Kidney tubule cell (primary cell): ENCODE results near the gene KCNN4.
"Not testable (repeated sequence)": the region's sequence is repeated elsewhere in the genome, so short reads cannot be mapped to it uniquely, and the experiment has no call there.

Experiments
- DNase-seq: peaks from one replicate; pipeline ENCODE4 v3.0.0-alpha.2; 2018; ENCODE audit warnings: low spot score

The KCNN4 gene

DNA sequence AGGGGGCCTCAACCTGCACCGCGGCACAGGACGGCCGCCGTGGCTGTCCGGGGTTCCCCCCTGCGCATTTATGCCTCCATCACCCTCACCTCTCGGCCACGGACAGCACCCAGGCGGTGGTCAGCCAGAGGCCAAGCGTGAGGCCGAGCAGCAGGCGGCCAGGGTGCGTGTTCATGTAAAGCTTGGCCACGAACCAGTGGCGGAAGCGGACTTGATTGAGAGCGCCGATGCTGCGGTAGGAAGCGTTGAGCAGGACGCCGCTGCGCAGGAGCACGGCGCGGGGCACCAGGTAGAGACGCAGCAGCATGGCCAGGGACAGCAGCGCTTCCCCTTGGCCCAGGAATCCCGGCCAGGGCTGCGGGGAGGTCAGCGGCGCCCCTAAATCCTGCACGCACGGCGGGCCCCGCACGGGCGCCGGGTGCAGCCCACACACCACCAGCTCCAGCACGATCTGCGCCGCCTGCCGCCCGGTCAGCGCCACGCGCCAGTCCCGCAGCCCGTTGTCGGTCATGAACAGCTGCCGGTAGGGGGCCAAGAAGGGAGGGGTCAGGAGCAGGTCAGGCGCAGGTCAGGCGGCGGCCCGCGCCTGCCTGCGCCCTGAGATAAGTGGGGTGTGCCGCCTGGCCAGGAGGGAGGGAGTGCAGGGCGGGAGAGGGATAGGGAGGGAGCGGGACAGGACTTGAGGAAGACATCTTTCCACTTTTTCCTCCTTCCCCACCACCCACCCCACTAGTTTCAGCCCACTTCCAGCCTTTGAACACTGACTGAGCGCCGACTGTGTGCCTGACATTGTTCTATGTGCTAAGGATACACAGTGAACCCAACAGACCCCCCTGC lies 6.5 kb downstream of the KCNN4 start:
- peak; percentile 69 for DNase-seq

DNA sequence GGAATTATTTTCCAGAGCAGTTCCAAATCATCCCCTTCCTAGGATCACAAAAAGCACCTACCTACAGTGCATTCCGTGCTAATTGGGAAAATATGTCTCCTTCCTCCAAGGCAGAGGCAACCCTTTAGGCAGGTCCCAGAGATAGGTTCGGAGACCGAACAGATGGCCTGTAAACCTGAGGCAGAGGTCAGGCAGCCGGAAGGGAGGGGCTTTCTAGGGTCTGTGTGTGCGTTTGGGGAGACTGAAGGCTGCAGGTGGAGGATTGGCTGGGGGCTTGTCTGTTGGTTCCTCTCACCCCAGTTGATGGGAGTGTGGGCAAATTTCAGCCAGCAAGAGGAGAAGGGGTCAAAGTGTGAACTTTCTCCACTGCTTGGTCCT lies 7.1 kb downstream of the KCNN4 start:
- DNase-seq, result no peak

DNA sequence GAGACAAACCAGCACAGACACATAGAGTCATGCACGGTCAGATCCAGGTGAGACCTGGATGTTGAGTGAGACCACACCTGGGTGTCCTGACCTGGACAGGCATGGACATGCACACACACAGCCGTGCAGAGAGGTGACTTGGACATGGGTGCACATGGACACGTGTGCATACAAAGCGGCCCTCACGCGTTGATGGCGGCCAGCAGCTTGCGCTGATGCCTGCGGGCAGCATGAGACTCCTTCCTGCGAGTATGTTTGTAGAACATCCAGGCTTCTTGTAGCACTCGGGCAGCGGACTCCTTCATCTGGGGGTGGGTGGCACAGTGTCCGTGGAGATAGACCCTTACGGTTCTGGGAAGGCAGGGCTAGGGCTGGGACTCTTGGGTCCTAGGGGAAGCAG lies 11.5 kb downstream of the KCNN4 start:
- DNase-seq, result no peak

DNA sequence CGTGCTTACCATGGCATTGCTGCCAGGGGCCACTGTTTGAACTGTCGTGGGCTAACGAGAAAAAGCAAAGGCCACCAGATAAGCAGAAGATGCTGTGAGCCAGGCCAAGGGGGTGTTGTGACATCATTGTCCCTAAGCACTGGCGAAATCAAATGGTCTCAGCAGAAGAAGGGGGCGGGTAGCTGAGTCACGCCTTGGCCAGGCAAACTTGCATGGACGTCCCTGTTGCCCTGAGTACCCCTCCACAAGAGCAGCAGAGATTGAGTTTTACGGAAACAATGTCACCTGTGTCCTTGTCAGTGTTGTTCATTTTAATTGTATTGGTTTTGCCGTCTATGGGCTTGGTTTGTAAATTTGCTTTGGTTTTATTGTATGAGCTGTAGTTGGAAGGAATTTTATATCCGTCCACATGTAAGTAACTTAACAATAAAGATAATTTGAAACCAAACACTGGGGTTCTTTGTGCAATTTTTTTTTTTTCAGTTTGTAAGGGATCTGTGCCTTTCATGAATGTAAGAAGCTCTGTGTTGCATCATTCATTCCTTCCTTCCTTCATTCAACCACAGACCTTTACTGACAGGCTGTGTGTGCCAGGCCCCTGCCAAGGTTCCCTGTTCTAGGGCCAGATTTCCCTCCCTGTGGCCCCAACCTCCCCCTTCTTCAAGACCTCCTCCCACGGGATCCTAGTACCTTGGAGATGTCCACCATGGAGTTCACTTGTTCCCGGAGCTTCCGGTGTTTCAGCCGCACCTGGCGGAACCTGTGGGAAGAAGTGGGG lies 12.3 kb downstream of the KCNN4 start:
- no peak for DNase-seq

DNA sequence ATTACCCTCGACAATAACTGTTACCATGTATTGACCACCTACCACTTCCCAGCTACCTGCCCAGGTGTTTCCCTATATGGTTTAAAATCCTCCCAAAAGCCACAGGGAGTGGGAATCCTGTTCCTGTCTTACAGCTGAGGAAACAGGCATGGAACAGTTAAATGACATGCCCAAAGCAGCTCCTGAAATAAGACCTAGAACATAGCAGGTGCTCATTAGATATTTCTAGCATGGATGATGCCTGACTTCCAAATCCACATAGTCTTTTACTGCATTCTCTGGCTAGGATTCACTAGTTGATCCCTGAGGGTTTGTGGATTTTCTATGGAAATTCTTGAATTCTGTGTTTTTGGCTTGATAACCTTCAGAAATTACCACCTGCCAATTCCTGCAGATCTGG lies 13.0 kb downstream of the KCNN4 start:
- no peak for DNase-seq

- DNase-seq, result no peak
These were observed 13.5 kb downstream of the KCNN4 start for GRCh38 chr19:43767316-43767715.

GRCh38 chr19:43766755-43767043 lies 14.1 kb downstream of the KCNN4 start:
- DNase-seq, result no peak

DNA sequence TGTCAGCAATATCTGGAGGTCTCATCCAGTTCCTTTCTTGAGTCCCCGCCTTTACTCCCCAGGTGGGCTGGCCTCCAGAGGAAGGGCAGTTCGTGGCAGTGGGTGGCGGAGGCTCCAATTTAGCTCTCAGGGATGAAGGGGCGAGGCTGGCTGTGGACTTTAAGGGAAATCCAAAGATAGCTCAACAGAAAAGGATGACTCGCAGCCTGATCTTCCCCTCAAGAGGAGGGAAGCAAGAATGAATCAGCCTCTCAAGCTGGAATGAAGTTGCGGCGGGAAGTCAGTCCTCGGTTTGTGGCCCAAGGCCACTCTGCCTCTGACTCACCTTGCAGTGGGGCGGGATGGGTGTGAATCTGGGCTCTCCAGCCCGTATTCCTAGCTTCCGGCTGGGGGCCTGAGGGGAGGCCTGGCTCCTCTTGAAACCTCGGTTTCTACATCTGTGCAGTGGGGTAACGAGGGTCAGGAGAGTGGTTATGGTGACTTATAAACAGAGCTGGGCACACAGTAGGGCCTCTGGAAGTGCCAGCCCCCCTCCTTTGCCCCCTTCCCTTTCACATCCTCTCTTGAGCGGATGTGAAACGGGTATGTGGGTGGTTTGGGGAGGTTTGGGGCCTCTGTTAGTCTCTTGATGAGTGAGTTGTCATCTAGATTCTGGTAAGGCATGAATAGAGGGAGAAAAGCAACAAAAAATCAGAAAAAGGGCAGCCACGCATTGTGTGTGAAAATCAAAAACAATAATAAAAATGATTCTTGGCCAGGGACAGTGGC lies 15.5 kb downstream of the KCNN4 start:
- peak; percentile 97 for DNase-seq

- not testable (repeated sequence) for DNase-seq
These were observed 16.1 kb downstream of the KCNN4 start for GRCh38 chr19:43764684-43765083.

DNA sequence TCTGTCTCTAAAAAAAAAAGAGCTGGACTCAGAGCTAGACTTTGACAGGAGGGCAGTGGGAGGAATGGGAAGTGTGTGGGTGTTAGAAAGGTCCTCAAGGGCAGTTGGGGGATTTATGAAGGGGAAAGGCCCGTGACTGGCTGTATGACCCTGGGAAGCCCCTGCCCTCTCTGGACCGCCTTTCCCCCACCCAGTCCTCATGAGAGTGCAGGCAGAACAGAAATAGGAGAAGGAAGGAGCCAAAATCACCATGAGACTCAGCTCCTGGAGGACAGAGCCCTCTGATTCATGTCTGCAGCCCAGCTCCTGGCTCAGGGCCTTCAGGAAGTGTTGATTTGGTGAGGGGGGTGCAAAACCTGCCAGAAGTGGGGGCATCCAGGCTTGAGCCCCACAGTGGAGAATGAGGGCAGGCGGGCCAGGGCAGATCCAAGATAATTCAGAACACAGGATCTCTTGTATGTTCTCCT lies 17.3 kb downstream of the KCNN4 start:
- DNase-seq, result peak; percentile 41

DNA sequence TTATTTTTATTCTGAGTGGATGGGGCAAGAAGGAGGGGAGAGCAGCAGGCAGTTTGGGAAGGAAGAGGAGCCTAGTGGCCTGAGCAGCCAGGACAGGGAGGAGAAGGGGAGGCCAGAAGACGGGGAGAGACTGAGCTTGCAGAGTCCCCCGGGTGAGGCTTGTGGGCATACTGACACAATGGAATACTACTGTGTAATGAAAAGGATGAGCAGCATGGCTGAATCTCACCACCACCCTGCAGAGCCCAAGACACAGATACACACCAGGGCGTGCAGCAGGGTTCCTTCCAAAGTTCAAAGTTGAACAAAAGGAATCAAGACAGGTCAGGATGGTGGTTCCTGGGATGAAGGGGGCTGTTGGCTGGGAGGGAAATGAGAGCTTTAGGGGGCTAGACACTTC lies 18.0 kb downstream of the KCNN4 start:
- no peak for DNase-seq

DNA sequence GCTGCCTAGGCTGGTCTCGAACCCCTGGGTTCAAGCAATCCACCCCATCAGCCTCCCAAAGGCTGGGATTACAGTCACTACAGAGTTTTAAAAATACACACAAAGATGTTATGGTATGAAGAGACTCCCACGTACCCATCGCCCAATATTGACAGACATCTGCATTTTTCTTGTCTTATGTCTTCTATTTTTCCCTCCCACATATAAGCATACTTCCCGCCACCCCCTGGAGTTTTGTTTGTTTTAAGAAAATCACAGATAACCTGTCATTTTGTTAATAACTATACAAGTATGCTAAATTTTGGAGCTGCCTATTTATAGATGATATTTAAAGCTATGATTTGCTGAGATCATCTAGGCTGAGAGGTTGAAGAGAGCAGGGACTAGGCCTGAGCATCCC lies 19.8 kb downstream of the KCNN4 start:
- no peak for DNase-seq

GRCh38 chr19:43759515-43759914 lies 21.3 kb downstream of the KCNN4 start:
- no peak for DNase-seq

DNA sequence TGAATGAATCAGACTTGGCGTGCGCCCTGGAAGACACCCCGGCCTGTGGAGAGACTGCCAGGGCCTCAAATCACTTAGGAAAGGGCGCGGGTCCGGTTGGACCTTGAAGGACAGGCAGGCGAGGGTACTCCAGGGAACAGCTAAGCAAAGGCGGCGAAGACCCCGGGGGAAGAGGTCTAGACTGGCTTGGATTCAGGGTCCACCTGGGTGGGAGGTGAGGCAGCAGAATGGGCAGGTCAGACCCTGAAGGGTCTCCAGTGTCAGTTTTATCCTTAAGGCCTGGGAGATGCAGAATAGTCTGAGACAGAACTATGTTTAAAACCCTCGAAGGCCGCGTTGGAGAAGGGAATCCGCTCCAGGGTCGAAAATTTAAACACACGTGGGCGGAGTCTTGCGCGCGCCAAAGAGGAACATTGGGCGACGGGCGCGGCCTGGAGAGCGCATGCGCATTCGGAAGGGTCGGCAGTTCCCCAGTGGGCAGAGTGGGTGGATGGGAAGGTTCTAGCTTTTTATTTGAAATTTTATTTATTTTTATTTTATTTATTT lies 25.4 kb downstream of the KCNN4 start:
- peak; percentile 75 for DNase-seq

- DNase-seq, result peak; percentile 97
These were observed 26.1 kb downstream of the KCNN4 start, which contains the start of gene SMG9 for GRCh38 chr19:43754503-43755255. TSS of gene SMG9 (minus strand) at chr19:43754962. CDS start at chr19:43750741, 4,221 bp downstream.

- no peak for DNase-seq
These were observed 26.6 kb downstream of the KCNN4 start for GRCh38 chr19:43754253-43754502.

DNA sequence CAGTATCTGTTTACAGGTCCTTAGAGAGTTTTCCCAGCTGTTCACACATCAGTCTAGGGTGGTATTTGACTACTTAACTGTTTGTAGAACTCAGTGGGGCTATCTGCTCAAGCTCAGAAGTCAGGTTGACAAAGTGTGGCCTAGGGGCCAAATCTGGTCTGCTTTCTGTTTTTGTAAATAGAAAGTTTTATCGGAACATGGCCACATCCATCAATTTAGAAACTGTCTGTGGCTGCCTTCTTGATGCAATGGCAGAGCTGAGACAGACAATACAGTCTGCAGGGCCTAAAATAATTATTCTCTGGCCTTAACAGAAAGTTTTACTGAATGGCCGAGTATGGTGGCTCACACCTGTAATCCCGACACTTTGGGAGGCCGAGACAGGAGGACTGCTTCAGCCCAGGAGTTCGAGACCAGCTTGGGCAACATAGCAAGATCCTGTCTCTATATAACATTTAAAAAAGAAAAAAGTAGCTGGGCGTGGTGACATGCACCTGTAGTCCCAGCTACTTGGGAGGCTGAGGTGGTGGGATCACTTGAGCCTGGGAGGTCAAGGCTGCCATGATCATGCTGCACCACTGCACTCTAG lies 28.4 kb downstream of the KCNN4 start:
- no peak for DNase-seq

DNA sequence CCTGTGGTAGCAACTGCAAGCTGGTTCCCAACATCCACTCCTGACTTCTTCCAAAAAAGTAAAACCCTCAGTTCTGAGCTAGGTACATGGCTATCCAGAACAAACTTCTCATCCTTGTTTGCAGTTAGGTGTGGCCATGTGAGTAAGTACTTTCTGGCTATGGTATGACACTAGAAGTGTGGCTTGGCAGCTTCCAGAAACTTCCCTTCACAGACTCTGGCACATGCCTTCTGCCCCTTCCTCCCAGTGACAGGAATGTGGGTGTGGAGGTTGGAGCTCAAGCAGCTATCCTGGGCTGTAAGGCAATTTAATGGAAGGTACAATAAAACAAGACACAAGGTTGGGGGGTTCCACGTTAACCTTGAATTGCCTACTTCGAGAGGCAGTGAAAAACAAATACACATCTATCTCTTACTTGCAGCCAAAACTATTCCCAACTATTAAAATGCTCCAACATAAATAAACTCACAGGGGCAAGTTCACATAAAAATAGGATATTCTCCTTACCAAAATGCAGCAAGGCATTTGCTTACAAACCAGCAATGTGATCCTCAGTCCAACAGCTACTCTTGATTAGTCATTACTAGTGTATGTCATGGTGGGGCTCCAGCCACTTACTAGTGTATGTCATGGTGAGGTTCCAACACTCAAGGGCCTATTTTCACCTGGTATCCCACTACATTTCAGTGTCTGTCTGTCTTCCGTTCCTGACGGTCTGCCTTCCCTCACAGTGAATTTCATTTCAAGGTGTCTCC lies 29.1 kb downstream of the KCNN4 start:
- DNase-seq, result peak; percentile 22

- DNase-seq, result no peak
These were observed 30.9 kb downstream of the KCNN4 start for GRCh38 chr19:43749898-43750297.

- DNase-seq, result no peak
These were observed 31.6 kb downstream of the KCNN4 start for GRCh38 chr19:43749152-43749551.

GRCh38 chr19:43748685-43749084 lies 32.1 kb downstream of the KCNN4 start:
- DNase-seq, result no peak
